ENCODE results near the gene CGRRF1.

Gene CGRRF1

DNA sequence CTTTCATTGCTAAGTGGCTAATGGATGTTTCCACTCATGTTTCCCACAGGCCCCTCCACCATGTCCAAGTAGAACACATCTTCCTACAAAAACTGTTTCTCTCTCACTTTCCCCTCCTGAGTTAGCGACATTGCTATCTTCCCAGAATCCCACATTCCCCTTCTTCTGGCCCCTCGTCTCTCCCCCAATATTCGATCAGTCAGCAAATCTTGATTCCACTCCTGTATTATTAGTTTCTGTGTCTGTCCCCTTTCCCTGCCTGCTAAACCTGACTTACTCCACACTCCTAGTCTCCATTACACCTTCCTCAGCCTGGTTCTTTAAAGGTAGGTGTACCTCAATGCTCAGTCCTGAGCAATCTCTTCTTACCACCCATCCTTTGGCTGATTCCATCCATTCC lies 37.9 kb downstream of the CGRRF1 start:
- DNase-seq (ENCODE audit: low read depth, low spot score): no peak

DNA sequence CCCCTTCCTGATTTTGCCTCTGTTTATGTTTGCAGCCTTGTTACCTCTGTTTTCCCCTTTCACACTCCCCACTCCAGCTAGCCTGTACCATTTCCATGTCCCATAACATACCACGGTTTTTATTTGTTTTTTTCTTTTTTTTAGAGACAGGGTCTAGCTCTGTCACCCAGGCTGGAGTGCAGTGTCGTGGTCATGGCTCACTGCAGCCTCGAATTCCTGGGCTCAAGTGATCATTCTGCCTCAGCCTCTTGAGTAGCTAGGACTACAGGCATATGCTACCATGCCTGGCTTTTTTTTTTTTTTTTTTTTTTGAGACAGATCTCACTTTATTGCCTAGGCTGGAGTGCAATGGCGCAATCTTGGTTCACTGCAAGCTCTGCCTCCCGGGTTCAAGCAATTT lies 38.8 kb downstream of the CGRRF1 start:
- DNase-seq (ENCODE audit: low read depth, low spot score): no peak

DNA sequence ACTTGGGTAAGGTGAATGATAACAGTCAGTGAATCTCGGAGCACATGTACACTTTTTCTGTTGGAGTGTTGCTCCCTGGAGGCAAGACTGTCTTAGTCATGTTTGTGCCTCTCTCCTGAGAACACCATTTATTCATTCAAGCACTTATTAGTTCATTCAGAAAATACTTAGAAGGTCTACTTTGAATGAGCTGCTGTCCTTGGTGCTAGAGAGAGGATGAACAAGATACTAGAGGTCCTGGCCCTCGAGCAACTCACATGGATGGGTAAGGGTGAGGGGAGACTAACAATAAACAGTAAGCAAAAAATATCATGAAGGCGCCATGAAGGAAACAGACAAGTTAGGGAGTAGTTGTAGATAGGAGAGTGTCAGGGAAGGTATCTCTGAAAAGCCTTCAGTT lies 40.2 kb downstream of the CGRRF1 start:
- no peak for DNase-seq (ENCODE audit: low read depth, low spot score)

DNA sequence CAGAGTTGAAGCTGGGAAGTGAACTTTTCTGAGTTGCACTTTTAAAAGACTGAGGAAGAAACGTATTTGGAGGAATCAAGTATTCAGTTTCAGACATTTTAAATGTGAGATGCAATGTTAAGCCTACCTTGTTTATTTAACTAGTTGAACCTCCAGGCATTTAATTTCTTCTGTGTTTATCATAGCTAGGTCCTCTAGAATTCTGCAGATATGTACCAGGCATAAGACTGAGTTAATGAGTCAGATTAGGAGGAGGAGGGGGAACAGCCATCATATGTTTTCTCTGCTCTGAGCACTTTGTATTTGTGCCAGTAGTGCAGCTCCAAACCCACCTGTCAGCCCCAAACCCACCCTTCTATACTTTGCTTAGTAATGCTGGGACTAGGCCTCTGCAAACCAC lies 40.8 kb downstream of the CGRRF1 start:
- DNase-seq (ENCODE audit: low read depth, low spot score): no peak

DNA sequence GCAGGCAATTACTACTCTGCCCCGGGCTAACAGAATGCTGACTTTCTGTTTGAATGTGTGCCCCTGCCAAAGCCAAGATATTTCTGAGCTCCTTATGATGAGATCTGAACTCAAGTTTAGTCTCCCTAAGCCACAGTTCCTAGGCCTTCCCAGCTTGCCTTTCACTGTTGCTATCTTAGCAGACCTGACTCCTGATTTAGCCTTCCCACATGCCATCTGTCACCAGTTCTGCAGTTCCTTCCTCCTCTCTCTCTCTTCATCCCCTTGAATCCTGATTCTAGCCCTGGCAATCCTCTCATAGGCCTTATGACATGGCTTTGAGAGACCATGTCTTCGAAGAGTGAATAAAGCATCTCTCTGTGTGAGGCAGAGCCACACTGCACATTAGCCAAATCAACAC lies 44.7 kb downstream of the CGRRF1 start:
- no peak for DNase-seq (ENCODE audit: low read depth, low spot score)

DNA sequence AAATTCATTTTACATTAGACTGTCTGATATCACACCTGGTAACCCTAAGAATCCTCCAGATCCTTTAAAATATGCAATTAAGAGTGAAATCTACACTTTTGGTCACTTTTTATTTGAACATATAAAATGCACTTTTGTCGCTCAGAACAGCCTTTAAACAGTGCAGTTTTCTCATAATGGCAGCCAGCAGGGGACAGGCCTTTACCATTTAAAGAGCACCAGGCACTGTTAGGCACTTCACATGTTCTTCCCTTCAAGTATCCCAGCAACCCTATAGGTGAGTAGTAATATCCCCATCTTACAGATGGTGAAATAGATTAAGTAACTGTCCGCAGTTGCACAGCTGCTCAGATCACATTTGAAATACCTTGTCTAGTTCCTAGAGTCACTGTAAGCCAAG lies 45.9 kb downstream of the CGRRF1 start:
- no peak for DNase-seq (ENCODE audit: low read depth, low spot score)

DNA sequence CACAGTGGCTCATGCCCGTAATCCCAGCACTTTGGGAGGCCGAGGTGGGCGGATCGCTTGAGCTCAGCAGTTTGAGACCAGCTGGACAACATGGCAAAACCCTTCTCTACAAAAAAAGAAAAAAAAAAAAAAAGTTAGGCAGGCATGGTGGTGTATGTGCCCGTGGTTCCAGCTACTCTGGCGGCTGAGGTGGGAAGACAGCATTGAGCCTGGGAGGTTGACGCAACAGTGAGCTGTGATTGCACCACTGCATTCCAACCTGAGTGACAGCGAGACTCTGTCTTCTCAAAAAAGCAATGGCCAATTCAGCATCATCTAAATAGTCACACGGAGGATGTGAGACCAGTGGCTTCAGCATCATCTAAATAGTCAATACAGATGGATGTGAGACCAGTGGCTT lies 46.8 kb downstream of the CGRRF1 start:
- DNase-seq (ENCODE audit: low read depth, low spot score): no peak

DNA sequence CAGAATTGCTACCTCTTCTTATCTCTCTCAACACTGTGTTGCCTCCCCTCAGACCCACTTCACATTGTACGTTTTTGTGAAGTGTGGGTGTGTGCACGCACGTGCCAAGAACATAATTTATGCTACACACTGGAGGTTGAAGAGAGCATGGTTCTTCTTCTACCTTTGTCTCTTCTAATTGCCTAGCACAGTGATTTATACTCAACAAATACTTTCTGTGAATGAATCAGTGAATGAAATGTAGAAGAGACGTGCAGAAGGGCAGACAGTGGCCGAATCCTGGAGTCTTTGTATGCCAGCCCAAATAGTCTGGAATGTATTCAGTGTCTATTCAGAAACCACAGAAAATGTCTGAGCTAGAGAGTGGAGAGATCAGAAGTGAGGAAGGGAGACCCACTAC lies 52.6 kb downstream of the CGRRF1 start:
- no peak for DNase-seq (ENCODE audit: low read depth, low spot score)

DNA sequence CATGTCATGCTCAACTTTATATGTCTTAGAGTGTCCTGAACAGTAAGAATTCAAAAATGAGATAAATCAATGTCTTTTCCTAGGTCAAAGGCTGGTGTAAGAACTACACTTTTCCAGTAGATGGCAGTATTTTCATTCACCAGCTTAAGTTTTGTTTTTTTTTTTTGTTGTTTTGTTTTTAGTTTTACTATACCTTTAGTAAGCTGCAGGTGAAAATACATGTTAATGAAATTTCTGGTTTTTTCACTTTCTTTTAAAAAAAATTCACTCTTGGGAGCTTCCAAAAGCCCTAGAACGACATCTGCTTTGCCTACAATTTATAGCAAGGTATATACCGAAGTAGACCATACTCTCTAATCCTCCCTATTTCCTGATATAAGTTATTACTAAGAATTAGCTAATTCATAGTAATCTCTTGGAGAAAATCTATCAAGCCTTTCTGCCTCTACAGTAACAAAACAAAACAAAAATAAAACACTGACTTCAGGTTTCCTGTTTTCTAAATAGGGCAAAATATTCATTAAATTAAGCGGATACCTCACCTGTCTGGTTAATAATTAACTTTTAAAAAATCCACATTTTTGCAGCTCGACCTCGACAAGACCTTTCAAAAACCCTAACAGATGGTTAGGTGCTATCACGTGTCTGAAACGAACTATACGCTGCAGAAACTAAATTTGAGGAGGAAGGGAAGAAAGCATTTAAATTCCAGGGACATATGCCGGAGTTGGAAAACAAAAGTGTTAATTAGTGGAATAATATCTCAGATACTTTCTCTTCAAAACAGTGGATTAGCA lies 54.6 kb downstream of the CGRRF1 start:
- no peak for DNase-seq (ENCODE audit: low read depth, low spot score)

DNA sequence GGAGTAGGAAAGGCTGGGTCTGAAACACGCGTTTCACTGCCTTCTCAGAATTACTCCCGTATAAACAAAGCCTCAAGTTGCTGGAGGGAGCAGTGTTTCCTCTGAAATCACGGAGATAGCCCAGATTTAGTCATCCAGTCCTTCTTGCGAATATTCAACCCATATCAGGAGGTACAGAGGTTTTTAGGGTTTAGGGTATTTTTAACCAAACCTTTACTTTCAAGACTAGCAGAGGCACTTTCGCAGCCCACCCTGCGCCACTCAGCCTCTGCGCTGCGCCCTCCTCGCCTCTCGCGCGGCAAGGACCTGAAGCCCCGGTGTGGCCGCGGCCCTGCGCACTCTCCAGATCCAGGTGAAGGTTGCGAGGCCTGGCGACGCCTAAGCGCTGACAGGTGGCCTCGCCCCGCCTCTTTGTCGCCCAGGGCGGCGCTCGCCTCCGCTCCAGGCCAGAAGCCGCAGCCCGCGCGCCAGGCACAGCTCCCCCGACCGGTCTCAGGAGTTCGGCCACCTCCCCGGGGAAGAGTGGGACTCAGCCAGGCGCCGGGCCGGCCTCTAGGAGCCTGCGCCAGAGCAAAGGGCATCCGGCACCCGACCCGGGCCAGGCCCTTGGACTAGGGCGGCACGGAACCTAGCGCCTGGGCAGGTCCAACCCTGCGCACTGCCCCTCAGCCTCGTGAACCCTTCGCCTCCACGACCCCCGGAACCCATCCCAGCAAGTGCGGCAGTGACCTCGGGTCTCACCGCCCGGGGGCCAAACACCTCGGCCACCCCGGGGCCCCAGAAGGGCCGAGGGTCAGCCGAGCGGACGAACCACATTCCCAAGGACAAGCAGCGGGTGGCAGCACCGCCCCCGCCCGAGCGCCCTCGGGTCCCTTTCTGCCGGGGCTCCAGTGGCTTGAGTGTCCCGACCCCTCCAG lies 55.4 kb downstream of the CGRRF1 start:
- DNase-seq (ENCODE audit: low read depth, low spot score): no peak

DNA sequence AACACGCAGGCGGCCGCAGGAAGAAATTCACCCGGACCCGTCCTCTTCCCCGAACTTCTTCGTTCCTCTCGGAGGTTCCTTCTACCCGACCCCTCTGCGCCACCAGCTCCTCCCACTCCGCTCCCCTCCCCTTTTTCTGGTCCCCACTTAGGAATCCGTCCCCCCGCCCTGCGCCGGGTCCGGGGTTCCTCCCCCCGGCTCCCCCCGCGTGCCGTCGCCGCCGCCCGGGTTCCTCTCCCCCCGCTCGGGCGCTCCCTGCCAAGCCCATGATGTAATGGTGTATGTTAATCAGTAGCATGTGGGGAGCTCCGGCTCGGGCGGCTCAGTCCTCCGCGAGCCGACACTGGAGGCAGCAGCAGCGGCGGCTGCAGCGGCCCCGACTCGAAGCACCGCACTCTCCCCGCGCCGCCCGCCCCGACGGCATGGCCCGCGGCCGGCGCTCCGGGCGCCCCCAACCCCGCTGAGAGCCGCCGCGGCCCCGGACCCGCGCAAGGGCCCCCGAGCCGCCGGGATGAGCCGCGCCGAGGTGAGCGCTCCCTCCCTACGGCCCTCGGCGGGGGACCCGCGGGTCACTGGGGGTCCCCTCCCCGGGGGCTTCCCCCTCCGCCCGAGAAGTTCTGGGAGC lies 56.2 kb downstream of the CGRRF1 start:
- no peak for DNase-seq (ENCODE audit: low read depth, low spot score)

DNA sequence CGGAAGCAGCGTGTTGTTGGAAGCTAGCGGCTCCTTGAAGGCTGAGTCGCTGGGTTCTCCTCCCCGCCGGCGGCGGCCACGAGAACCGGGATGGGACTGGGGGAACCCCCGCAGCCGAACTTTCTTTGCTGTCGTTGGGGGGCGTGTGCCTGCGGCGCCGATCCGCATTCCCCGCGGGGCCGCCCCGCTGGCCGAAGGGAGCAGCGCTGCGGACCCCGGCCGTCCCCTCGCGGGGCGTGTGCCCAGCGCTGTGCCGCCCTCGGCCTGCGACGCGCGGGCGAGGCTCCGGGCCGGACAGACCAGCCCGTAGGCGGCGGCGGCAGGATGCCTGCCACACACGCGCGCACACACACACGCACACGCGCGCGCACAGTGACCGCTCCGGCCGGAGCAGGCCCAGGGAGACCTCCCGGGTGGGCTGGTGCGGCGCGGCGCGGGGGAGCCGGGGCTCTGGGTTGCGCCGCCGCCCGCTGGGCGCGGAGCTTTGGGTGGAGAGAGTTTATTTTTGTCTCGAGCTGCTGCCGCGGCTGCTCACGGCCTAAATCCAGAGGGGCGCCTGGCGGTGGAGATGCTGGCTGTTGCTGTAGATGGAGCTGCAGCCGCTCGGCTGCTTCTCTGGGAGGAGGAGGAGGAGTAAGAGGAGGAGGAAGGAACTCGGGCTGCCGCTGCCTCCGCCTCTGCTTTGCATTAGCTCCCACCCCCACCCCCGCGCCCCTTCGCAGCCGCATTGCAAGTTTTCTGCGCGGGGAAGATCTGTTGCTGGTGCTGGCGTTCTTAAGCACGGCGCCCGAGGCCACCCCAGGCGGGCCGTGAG lies 56.9 kb downstream of the CGRRF1 start, which contains the start of gene SAMD4A:
TSS of gene SAMD4A (plus strand) at position 719 of the 814 bp plus-strand sequence. CDS start 789 bp downstream, outside the sequence.
- peak; percentile 58 for DNase-seq (ENCODE audit: low read depth, low spot score)

DNA sequence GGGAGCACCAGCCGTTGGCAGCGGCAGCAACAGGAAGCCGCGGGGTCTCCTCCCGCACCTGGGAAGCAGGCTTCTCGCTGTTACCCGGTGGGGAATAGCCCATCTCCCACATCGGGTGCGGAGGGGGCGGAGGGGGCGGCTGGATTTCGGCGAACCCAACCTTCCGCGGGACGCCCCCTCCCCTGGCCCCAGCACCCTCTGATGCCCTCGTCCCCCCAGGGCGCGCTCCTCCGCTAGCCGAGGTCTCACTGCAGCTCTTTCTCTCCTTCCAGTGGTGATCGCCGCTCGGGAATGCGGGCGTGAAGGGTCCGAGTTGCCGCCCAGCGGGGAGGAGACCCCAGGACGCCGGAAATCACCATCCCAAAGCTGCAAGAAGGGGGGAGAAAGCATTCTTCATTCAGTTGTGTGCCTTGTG lies 57.5 kb downstream of the CGRRF1 start:
- DNase-seq (ENCODE audit: low read depth, low spot score): no peak

DNA sequence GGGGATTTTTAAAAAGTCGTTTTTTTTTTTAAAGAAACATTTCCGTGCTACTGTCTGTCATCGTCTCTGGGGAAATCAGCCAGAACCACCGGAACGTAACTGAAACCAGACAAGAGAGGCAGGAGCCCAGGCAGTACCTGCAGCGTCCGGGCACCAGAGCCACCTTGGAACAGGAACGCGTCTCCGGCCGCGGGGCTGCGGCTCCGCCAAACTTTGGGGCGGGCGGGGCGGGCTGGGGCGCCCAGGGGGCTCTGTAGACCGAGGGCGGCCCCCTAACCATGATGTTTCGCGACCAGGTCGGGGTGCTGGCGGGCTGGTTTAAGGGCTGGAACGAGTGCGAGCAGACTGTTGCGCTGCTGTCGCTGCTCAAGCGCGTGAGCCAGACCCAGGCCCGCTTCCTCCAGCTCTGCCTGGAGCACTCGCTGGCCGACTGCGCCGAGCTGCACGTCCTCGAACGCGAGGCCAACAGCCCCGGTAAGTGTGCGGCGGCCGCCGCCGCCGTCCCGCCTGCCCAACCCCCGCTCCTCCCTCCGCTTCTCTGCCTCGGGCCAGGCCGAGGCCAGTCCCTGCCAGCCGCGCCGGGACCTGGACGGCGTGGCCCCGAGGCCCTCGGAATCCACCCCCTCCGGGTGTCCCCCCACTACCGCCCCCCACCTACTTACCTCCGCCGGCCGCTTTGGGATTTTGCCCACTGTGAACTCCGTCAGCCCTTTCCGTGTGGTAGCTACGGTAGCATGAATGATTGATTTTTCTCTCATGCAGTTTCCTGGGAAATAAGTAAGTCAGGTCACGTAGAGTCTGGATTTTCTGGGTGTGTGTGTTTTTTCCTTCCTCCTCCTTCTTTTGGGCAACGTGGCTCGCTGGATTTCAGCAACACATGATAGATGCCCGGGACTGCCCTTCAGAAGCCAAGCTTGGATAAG lies 58.2 kb downstream of the CGRRF1 start:
- no peak for DNase-seq (ENCODE audit: low read depth, low spot score)

DNA sequence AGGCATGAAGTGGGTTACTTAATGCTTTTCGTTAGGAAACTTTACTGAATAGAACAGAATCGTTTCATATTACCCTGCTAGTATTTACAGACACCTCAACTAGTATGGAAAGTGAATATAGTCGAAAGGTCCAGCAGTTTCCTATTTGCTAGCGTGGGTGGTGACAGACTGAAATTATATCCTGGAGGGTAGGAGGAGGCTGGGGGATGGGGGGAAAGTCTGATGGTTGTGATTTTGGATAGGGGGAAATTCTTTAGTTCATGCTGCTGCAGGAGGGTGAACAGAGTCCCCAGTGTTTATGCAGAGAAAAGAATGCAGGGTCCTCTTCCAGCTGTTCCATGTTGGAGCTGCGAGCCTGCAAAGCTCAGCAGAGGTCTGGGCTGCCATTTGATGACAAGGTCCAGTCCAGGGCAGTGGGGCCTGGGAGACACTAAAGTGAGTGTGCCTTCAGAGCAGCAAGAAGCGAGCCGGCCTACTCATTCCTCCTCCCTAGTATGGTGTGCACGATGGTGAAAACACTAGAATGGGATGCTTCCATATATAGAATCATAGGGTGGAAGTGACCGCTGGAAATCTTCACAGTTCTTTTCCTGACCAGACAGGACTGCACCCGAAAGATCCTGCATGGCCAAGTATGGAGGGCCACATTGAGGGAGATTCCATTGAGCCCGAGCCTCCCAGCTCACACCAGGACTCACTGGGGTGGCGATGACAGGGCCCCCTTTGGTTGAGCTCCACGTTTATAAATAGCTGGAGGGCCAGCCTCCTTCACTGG lies 59.3 kb downstream of the CGRRF1 start:
- DNase-seq (ENCODE audit: low read depth, low spot score): no peak

DNA sequence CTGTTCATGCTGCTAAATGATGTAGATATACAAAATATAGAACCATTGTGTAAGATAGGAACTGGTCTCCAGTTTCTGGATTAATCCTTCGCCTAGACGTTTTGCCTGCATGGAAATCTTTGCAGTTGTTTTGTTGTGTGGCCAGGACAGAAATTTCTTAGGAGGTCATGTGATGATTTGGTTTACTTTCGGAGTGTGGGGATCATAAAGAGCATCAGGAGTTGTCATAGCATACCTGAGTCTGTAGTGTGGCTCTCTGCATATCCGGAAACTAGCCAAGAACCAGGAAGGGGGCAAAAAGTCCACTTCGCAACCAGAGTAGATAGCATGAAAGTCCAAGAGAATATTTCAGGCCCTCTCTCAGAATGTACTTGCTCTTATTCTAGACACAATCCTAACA lies 60.3 kb downstream of the CGRRF1 start:
- DNase-seq (ENCODE audit: low read depth, low spot score): no peak

DNA sequence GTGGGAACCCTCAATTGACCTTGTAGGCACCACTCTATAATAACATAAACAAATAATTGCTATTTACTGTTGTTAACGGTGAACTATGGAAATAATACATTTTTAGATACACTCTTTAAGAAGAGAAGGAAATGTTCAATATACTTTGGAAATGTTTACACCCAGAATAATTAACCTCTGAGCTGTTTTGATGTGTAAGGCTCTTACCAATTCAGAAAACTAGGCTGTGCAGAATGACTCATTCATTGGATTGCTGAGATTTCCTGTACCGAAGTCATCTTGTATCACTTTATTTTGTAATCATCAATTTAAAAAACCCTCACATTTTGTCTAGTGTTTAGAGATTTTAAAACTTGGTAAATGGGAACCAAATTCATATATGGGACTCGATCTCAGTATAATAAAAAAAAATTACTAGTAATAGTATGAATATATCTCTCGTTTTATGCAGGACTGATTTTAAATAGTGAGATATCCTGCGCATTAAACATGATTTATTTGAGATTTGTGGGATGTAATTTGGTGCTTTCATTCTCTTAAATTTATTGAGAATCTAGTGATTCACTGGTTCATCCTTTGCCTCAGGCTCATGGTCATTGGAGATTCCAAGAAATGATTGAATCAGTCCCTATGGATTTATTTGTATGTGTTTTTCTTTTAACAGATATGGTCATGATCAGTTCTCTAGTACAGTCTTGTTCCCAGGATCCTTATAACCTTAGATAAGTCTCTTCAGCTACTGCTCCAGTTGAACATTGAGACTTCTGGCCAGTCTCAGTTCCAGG lies 61.1 kb downstream of the CGRRF1 start:
- no peak for DNase-seq (ENCODE audit: low read depth, low spot score)

DNA sequence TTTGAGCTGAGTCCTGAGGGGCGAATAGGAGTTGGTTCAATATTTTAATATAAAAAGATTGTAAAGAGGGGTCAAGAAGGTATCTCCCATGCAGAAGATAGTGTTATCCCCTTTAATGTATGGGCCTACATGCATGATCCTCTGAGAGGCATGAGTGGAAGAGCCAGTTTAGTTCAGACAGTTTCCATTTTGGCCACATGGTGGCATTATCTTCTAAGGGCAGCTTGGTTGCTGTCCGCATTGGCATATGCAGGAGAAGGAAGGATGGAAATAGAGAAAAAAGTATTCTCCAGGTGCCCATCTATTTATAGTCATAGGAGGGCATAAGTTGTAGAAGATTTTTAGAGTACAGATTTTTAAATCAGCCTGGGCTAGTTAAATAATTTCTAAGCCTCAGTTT lies 62.6 kb downstream of the CGRRF1 start:
- no peak for DNase-seq (ENCODE audit: low read depth, low spot score)

DNA sequence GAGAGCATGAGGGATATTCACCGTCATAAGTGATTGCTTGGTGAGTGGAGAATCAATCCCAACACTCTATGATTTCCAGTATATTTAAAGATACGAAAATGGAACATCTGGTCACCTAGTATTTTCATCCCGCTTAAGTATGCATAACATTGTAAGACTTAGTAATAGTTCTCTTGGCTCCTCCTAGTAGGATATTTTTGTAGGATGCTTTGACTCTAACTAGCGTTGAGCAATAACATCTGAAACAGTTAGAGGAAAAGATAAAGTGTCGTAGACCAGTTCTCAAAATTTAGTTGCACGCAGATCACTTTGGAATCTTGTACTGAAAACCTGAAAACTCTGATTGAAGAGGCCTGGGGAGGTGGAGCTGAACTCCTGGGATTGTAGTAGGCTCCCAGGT lies 64.8 kb downstream of the CGRRF1 start:
- DNase-seq (ENCODE audit: low read depth, low spot score): no peak
